ENCODE results near the gene DOCK1.

The DOCK1 gene

GRCh38 chr10:126953886-126954285, 48.7 kb downstream of the DOCK1 start:
- H3K14ac ChIP-seq (ENCODE audit: low read length in 2 of 2), result no peak overlapping the region
- H3K27ac ChIP-seq (ENCODE audit: low read length, poor library complexity, severe bottlenecking), result no peak overlapping the region
- H3K4ac ChIP-seq (ENCODE audit: low read depth in 1 of 2, low read length in 2 of 2), result no peak overlapping the region
- no peaks in the 10 kb centered on the region for H3K27me3 ChIP-seq (ENCODE audit: control insufficient read depth in 1 of 2, insufficient read depth in 1 of 2, low read length in 2 of 2)
- H2BK5ac ChIP-seq (ENCODE audit: low read depth, low read length, poor library complexity, severe bottlenecking), result no peak overlapping the region
- peaks cover 30% of the 10 kb centered on the region for H3K79me1 ChIP-seq (replicated peaks; ENCODE audit: low read length, poor library complexity, severe bottlenecking)
- 98% methylated on average over 4 of the region's 5 CpGs for WGBS
- H4K8ac ChIP-seq (ENCODE audit: low read length), result no peak overlapping the region
- no peak overlapping the region for H2BK120ac ChIP-seq (ENCODE audit: low read depth, low read length)
- no peak for DNase-seq
- no peak overlapping the region for H2BK15ac ChIP-seq (ENCODE audit: low read depth, poor library complexity, severe bottlenecking)
- no peak overlapping the region for H3K18ac ChIP-seq (ENCODE audit: low read depth in 1 of 2, low read length in 2 of 2)
- peaks cover 12% of the 10 kb centered on the region for H3K4me1 ChIP-seq (ENCODE audit: control insufficient read depth, insufficient read depth, low read depth, low read length)
- H2AK5ac ChIP-seq (ENCODE audit: low read length, severe bottlenecking), result no peak overlapping the region
- H4K91ac ChIP-seq (ENCODE audit: low read length), result no peak overlapping the region
- H3K4me3 ChIP-seq (ENCODE audit: insufficient read depth in 1 of 2, low read depth in 1 of 2, low read length in 2 of 2), result no peak overlapping the region
- peaks cover 3 to 12% of the 10 kb centered on the region in 2 experiments for H3K36me3 ChIP-seq (ENCODE audit: control insufficient read depth in 1 of 2, insufficient read depth in 2 of 2, low read depth in 1 of 2, low read length in 2 of 2)
- H2BK12ac ChIP-seq (ENCODE audit: low read length in 2 of 2), result no peak overlapping the region
- H3K4me2 ChIP-seq (ENCODE audit: low read length, poor library complexity, severe bottlenecking), result no peak overlapping the region
- no peaks in the 10 kb centered on the region for H3K9me3 ChIP-seq (ENCODE audit: control insufficient read depth, low read length)
- no peak overlapping the region for H2AFZ ChIP-seq (ENCODE audit: low read depth, low read length)
- H3K9ac ChIP-seq (ENCODE audit: low read length), result no peak overlapping the region
- H3K23ac ChIP-seq (ENCODE audit: low read length in 2 of 2), result no peak overlapping the region

- Histone ChIP-seq H3K27ac (ENCODE audit: low read length, poor library complexity, severe bottlenecking) (no peak overlapping the region), H2AK5ac (ENCODE audit: low read length, severe bottlenecking) (no peak overlapping the region), H2BK120ac (ENCODE audit: low read depth, low read length) (no peak overlapping the region), H3K4ac (ENCODE audit: low read depth in 1 of 2, low read length in 2 of 2) (no peak overlapping the region), H3K27me3 (ENCODE audit: control insufficient read depth in 1 of 2, insufficient read depth in 1 of 2, low read length in 2 of 2) (no peaks in the 10 kb centered on the region), H3K4me2 (ENCODE audit: low read length, poor library complexity, severe bottlenecking) (no peak overlapping the region), H3K4me1 (ENCODE audit: control insufficient read depth, insufficient read depth, low read depth, low read length) (peaks cover 19% of the 10 kb centered on the region), H3K14ac (ENCODE audit: low read length in 2 of 2) (no peak overlapping the region), H2BK5ac (ENCODE audit: low read depth, low read length, poor library complexity, severe bottlenecking) (no peak overlapping the region), H4K91ac (ENCODE audit: low read length) (no peak overlapping the region), H3K79me1 (replicated peaks; ENCODE audit: low read length, poor library complexity, severe bottlenecking) (peaks cover 34% of the 10 kb centered on the region), H2BK15ac (ENCODE audit: low read depth, poor library complexity, severe bottlenecking) (no peak overlapping the region), H2BK12ac (ENCODE audit: low read length in 2 of 2) (no peak overlapping the region), H3K36me3 (ENCODE audit: control insufficient read depth in 1 of 2, insufficient read depth in 2 of 2, low read depth in 1 of 2, low read length in 2 of 2) (peaks cover 3 to 11% of the 10 kb centered on the region in 2 experiments), H2AFZ (ENCODE audit: low read depth, low read length) (no peak overlapping the region), H3K23ac (ENCODE audit: low read length in 2 of 2) (no peak overlapping the region), H3K4me3 (ENCODE audit: insufficient read depth in 1 of 2, low read depth in 1 of 2, low read length in 2 of 2) (no peak overlapping the region), H4K8ac (ENCODE audit: low read length) (peak overlapping the region; percentile 40), H3K9me3 (ENCODE audit: control insufficient read depth, low read length) (no peaks in the 10 kb centered on the region), H3K9ac (ENCODE audit: low read length) (no peak overlapping the region), H3K18ac (ENCODE audit: low read depth in 1 of 2, low read length in 2 of 2) (no peak overlapping the region)
- no peak for DNase-seq
- 94% methylated on average over 8 of the region's 8 CpGs for WGBS
Observed at GRCh38 chr10:126955396-126955795, 50.2 kb downstream of the DOCK1 start.

- Histone ChIP-seq H4K91ac (ENCODE audit: low read length) (no peak overlapping the region), H3K27me3 (ENCODE audit: control insufficient read depth in 1 of 2, insufficient read depth in 1 of 2, low read length in 2 of 2) (no peaks in the 10 kb centered on the region), H3K23ac (ENCODE audit: low read length in 2 of 2) (no peak overlapping the region), H3K4me1 (ENCODE audit: control insufficient read depth, insufficient read depth, low read depth, low read length) (peaks cover 19% of the 10 kb centered on the region), H2AFZ (ENCODE audit: low read depth, low read length) (no peak overlapping the region), H3K36me3 (ENCODE audit: control insufficient read depth in 1 of 2, insufficient read depth in 2 of 2, low read depth in 1 of 2, low read length in 2 of 2) (peaks cover 3 to 11% of the 10 kb centered on the region in 2 experiments), H3K9me3 (ENCODE audit: control insufficient read depth, low read length) (no peaks in the 10 kb centered on the region), H4K8ac (ENCODE audit: low read length) (peak overlapping the region; percentile 17), H3K79me1 (replicated peaks; ENCODE audit: low read length, poor library complexity, severe bottlenecking) (peaks cover 34% of the 10 kb centered on the region), H3K14ac (ENCODE audit: low read length in 2 of 2) (no peak overlapping the region), H2BK120ac (ENCODE audit: low read depth, low read length) (no peak overlapping the region), H3K4me2 (ENCODE audit: low read length, poor library complexity, severe bottlenecking) (no peak overlapping the region), H3K27ac (ENCODE audit: low read length, poor library complexity, severe bottlenecking) (no peak overlapping the region), H3K18ac (ENCODE audit: low read depth in 1 of 2, low read length in 2 of 2) (no peak overlapping the region), H3K4me3 (ENCODE audit: insufficient read depth in 1 of 2, low read depth in 1 of 2, low read length in 2 of 2) (no peak overlapping the region), H2BK12ac (ENCODE audit: low read length in 2 of 2) (no peak overlapping the region), H2AK5ac (ENCODE audit: low read length, severe bottlenecking) (no peak overlapping the region), H2BK5ac (ENCODE audit: low read depth, low read length, poor library complexity, severe bottlenecking) (no peak overlapping the region), H2BK15ac (ENCODE audit: low read depth, poor library complexity, severe bottlenecking) (no peak overlapping the region), H3K9ac (ENCODE audit: low read length) (no peak overlapping the region), H3K4ac (ENCODE audit: low read depth in 1 of 2, low read length in 2 of 2) (no peak overlapping the region)
- DNase-seq, result no peak
- WGBS, result 89% methylated on average over 13 of the region's 16 CpGs
Observed at GRCh38 chr10:126955934-126956711, 50.9 kb downstream of the DOCK1 start.

GRCh38 chr10:126956712-126957108, 51.5 kb downstream of the DOCK1 start:
- H2AFZ ChIP-seq (ENCODE audit: low read depth, low read length), result no peak overlapping the region
- no peak overlapping the region for H2AK5ac ChIP-seq (ENCODE audit: low read length, severe bottlenecking)
- no peak overlapping the region for H3K18ac ChIP-seq (ENCODE audit: low read depth in 1 of 2, low read length in 2 of 2)
- H2BK15ac ChIP-seq (ENCODE audit: low read depth, poor library complexity, severe bottlenecking), result no peak overlapping the region
- no peak overlapping the region for H3K14ac ChIP-seq (ENCODE audit: low read length in 2 of 2)
- H3K4me1 ChIP-seq (ENCODE audit: control insufficient read depth, insufficient read depth, low read depth, low read length), result peaks cover 19% of the 10 kb centered on the region
- H2BK120ac ChIP-seq (ENCODE audit: low read depth, low read length), result no peak overlapping the region
- no peak overlapping the region for H3K4ac ChIP-seq (ENCODE audit: low read depth in 1 of 2, low read length in 2 of 2)
- no peak overlapping the region for H3K4me3 ChIP-seq (ENCODE audit: insufficient read depth in 1 of 2, low read depth in 1 of 2, low read length in 2 of 2)
- peaks cover 38% of the 10 kb centered on the region for H3K79me1 ChIP-seq (replicated peaks; ENCODE audit: low read length, poor library complexity, severe bottlenecking)
- no peak overlapping the region for H3K4me2 ChIP-seq (ENCODE audit: low read length, poor library complexity, severe bottlenecking)
- WGBS, result 100% methylated on average over 4 of the region's 4 CpGs
- no peak overlapping the region for H3K9ac ChIP-seq (ENCODE audit: low read length)
- no peak overlapping the region for H2BK5ac ChIP-seq (ENCODE audit: low read depth, low read length, poor library complexity, severe bottlenecking)
- no peak overlapping the region for H3K27ac ChIP-seq (ENCODE audit: low read length, poor library complexity, severe bottlenecking)
- H3K23ac ChIP-seq (ENCODE audit: low read length in 2 of 2), result no peak overlapping the region
- H4K91ac ChIP-seq (ENCODE audit: low read length), result no peak overlapping the region
- H3K36me3 ChIP-seq (ENCODE audit: control insufficient read depth in 1 of 2, insufficient read depth in 2 of 2, low read depth in 1 of 2, low read length in 2 of 2), result peaks cover 3 to 11% of the 10 kb centered on the region in 2 experiments
- H3K9me3 ChIP-seq (ENCODE audit: control insufficient read depth, low read length), result no peaks in the 10 kb centered on the region
- no peaks in the 10 kb centered on the region for H3K27me3 ChIP-seq (ENCODE audit: control insufficient read depth in 1 of 2, insufficient read depth in 1 of 2, low read length in 2 of 2)
- H2BK12ac ChIP-seq (ENCODE audit: low read length in 2 of 2), result no peak overlapping the region
- no peak for DNase-seq
- H4K8ac ChIP-seq (ENCODE audit: low read length), result peak overlapping the region; percentile 17
